ENCODE results near the gene CLTC. TPM values are rescaled to one million over a fixed set of nuclear protein-coding genes. Genes with fewer than 3 reads are reported as not detected.
A peak's percentile ranks its signal among the peaks of the same experiment; 100 is the strongest.

Gene CLTC
- total and polyA plus RNA-seq, 2 of the 13 experiments (the other 11 are each of a cell fraction or from before 2014, with no cell fraction given): 134 to 283 TPM

DNA sequence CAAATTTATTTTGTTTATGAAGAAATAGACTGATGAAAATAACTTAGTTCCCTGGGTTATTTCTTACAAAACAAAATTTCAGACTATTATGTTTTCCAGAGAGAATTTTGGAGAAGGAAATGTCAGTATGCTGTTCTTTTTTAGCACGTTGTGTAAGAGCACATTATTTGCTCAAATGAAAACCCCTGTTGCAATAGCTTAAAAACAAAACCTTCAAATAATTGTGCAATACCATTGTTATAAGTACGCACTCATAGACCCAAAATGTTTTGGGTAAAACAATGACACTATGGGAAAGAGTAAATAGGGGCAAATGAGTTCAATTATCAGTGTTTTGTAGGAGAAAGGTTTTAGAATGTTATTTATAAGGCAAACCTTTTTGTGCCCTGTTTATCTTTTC, 106.0 kb downstream of the CLTC start (continued):
- TF ChIP-seq, protein P1, sequence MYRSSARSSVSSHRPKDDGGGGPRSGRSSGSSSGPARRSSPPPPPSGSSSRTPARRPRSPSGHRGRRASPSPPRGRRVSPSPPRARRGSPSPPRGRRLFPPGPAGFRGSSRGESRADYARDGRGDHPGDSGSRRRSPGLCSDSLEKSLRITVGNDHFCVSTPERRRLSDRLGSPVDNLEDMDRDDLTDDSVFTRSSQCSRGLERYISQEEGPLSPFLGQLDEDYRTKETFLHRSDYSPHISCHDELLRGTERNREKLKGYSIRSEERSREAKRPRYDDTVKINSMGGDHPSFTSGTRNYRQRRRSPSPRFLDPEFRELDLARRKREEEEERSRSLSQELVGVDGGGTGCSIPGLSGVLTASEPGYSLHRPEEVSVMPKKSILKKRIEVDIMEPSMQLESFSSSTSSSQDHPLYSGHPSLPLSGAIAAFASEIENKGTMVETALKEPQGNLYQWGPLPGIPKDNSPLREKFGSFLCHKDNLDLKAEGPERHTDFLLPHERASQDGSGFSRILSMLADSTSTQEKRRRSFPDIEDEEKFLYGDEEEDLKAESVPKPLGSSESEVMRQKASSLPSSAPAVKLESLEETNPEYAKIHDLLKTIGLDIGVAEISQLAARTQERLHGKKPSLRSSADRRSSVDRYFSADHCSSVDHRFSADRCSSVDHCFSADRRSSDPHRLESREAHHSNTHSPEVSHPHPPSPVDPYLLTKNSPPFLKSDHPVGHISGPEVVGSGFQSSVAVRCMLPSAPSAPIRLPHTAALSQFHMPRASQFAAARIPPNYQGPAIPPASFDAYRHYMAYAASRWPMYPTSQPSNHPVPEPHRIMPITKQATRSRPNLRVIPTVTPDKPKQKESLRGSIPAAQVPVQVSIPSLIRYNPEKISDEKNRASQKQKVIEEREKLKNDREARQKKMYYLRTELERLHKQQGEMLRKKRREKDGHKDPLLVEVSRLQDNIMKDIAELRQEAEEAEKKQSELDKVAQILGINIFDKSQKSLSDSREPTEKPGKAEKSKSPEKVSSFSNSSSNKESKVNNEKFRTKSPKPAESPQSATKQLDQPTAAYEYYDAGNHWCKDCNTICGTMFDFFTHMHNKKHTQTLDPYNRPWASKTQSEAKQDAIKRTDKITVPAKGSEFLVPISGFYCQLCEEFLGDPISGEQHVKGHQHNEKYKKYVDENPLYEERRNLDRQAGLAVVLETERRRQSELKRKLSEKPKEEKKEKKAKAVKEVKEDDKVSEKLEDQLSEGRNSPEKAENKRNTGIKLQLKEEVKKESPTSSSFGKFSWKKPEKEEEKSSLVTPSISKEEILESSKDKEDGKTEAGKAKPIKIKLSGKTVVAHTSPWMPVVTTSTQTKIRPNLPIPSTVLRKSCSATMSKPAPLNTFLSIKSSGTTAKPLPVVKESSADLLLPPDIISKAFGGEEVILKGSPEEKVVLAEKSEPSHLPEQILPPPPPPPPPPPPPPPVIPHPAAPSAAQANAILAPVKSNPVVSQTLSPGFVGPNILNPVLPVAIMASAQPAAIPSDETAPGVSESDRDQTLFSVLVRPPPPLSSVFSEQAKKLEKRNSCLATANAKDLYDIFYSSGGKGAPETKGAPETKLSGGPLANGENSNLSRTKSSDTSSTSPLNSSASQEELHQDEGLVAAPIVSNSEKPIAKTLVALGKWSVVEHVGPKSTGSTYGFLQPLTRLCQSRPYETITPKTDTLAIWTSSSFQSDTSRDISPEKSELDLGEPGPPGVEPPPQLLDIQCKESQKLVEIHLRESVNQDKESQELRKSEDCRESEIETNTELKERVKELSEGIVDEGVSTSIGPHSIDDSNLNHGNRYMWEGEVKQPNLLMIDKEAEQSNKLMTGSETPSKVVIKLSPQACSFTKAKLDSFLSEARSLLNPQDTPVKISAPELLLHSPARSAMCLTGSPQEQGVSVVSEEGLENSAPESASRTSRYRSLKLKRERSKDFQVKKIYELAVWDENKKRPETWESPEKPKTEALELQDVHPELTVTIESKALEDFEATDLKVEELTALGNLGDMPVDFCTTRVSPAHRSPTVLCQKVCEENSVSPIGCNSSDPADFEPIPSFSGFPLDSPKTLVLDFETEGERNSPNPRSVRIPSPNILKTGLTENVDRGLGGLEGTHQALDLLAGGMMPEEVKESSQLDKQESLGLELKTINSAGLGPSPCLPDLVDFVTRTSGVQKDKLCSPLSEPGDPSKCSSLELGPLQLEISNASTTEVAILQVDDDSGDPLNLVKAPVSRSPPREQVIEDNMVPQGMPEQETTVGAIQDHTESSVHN (CRISPR knock-in tag; IDR thresholded peaks at IDR 0.05): no peak
- TF ChIP-seq ZNF75D (CRISPR knock-in tag; IDR thresholded peaks at IDR 0.05; ENCODE audit: borderline replicate concordance) (no peak), FOXC1 (CRISPR knock-in tag; IDR thresholded peaks at IDR 0.05; ENCODE audit: borderline replicate concordance) (no peak), TRIM24 (CRISPR knock-in tag; IDR thresholded peaks at IDR 0.05) (peak; percentile 60; the same call in 1 of the 2 replicates), RNF219 (CRISPR knock-in tag; IDR thresholded peaks at IDR 0.05) (no peak), MAFF (IDR thresholded peaks at IDR 0.05; ENCODE audit: low read depth, low read length) (no peak), ZNF652 (CRISPR knock-in tag; IDR thresholded peaks at IDR 0.05; ENCODE audit: borderline replicate concordance, low read depth) (no peak), ZNF768 (CRISPR knock-in tag; IDR thresholded peaks at IDR 0.05) (no peak), MED1 (CRISPR knock-in tag; IDR thresholded peaks at IDR 0.05) (peak; percentile 37; the same call in 1 of the 2 replicates), ZNF891 (CRISPR knock-in tag; IDR thresholded peaks at IDR 0.05) (no peak), NFKB2 (CRISPR knock-in tag; IDR thresholded peaks at IDR 0.05; ENCODE audit: borderline replicate concordance) (no peak), SMAD3 (CRISPR knock-in tag; IDR thresholded peaks at IDR 0.05) (peak; percentile 50; the same call in 1 of the 2 replicates)
- TF ChIP-seq, protein P2, sequence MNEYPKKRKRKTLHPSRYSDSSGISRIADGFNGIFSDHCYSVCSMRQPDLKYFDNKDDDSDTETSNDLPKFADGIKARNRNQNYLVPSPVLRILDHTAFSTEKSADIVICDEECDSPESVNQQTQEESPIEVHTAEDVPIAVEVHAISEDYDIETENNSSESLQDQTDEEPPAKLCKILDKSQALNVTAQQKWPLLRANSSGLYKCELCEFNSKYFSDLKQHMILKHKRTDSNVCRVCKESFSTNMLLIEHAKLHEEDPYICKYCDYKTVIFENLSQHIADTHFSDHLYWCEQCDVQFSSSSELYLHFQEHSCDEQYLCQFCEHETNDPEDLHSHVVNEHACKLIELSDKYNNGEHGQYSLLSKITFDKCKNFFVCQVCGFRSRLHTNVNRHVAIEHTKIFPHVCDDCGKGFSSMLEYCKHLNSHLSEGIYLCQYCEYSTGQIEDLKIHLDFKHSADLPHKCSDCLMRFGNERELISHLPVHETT (CRISPR knock-in tag; conservative IDR thresholded peaks at IDR 0.05): no peak
